Neural progenitor cell (in vitro differentiated cells): Measurements from ENCODE around the gene GSTA5. TPM values are rescaled to one million over a fixed set of nuclear protein-coding genes. Genes with fewer than 3 reads are reported as not detected.
"Not testable (repeated sequence)": the region's sequence is repeated elsewhere in the genome, so short reads cannot be mapped to it uniquely, and the experiment has no call there.

Experiments used
- DNase-seq: peaks from one replicate; pipeline ENCODE4 v3.0.0-alpha.2; 2016; ENCODE audit warnings: low spot score
- H2AFZ ChIP-seq: fragments of 200-600 bp; sonication (generic); replicated peaks from 2 replicates; pipeline ENCODE4 v1.6.1; 2016; ENCODE audit warnings: antibody characterized with exemption
- H3F3A ChIP-seq: fragments of 200-600 bp; sonication (generic); 2 replicates; pipeline ENCODE4 v1.6.1; 2016; ENCODE audit warnings: antibody characterized with exemption, low read depth
- H3K27ac ChIP-seq: fragments of 200-600 bp; sonication (generic); 2 replicates; pipeline ENCODE4 v1.5.1; 2016; ENCODE audit warnings: mild to moderate bottlenecking
- H3K27me3 ChIP-seq: fragments of 200-600 bp; sonication (generic); 2 replicates; pipeline ENCODE4 v1.6.1; 2016; ENCODE audit warnings: mild to moderate bottlenecking, moderate library complexity
- H3K36me3 ChIP-seq: fragments of 200-600 bp; sonication (generic); 2 replicates; pipeline ENCODE4 v1.5.1; 2016
- H3K4me1 ChIP-seq: fragments of 200-600 bp; sonication (generic); 2 replicates; pipeline ENCODE4 v1.6.1; 2016; ENCODE audit warnings: mixed run types
- H3K4me2 ChIP-seq: fragments of 200-600 bp; sonication (generic); 2 replicates; pipeline ENCODE4 v1.6.1; 2016
- H3K4me3 ChIP-seq: fragments of 200-600 bp; sonication (generic); 2 replicates; pipeline ENCODE4 v1.5.1; 2016
- H3K79me2 ChIP-seq: fragments of 200-600 bp; sonication (generic); 2 replicates; pipeline ENCODE4 v1.6.1; 2016; ENCODE audit warnings: low read depth
- H3K9ac ChIP-seq: fragments of 200-600 bp; sonication (generic); 2 replicates; pipeline ENCODE4 v1.6.1; 2016
- H3K9me3 ChIP-seq: fragments of 200-600 bp; sonication (generic); 2 replicates; pipeline ENCODE4 v1.5.1; 2016; ENCODE audit warnings: low read depth
- H4K20me1 ChIP-seq: fragments of 200-600 bp; sonication (generic); 2 replicates; pipeline ENCODE4 v1.6.1; 2016; ENCODE audit warnings: low read depth
- H3K27ac Mint-ChIP-seq: 3 replicates; pipeline ENCODE4 v1.8.0; 2021; ENCODE audit warnings: mixed read lengths
- H3K27me3 Mint-ChIP-seq: 2 replicates; pipeline ENCODE4 v1.8.0; 2022; ENCODE audit warnings: low read depth, mild to moderate bottlenecking, inconsistent platforms, moderate library complexity, mixed read lengths; ENCODE audit not compliant: insufficient read depth
- H3K36me3 Mint-ChIP-seq: 3 replicates; pipeline ENCODE4 v1.8.0; 2021; ENCODE audit warnings: mixed read lengths
- H3K4me1 Mint-ChIP-seq: 3 replicates; pipeline ENCODE4 v1.8.0; 2021; ENCODE audit warnings: mixed read lengths
- H3K4me3 Mint-ChIP-seq: 3 replicates; pipeline ENCODE4 v1.8.0; 2021; ENCODE audit warnings: mild to moderate bottlenecking, moderate library complexity, mixed read lengths
- H3K9me3 Mint-ChIP-seq: 3 replicates; pipeline ENCODE4 v1.8.0; 2020; ENCODE audit warnings: mixed read lengths
- CTCF ChIP-seq: fragments of 200-600 bp; sonication (generic); IDR thresholded peaks from 2 replicates; pipeline ENCODE4 v1.5.1; 2017; ENCODE audit warnings: antibody characterized with exemption, mild to moderate bottlenecking
- EZH2 ChIP-seq: fragments of 200-600 bp; sonication (generic); IDR thresholded peaks from 2 replicates; pipeline ENCODE4 v1.6.1; 2017; ENCODE audit warnings: antibody characterized with exemption, mild to moderate bottlenecking, moderate library complexity
- EZH2phosphoT487 ChIP-seq: fragments of 200-600 bp; sonication (generic); IDR thresholded peaks from 2 replicates; pipeline ENCODE4 v1.6.1; 2017; ENCODE audit warnings: antibody characterized with exemption
- total RNA-seq: library from RNA; depleted of rRNA; stranded (reverse); fragments of >200 nt; gene quantifications from 2 replicates; pipeline ENCODE4 v1.2.3, GENCODE V29; 2015; ENCODE audit warnings: low replicate concordance

GSTA5 gene
- total RNA-seq, 1 donor from 2014 or later: not detected

GRCh38 chr6:52790861-52791260 lies 49.8 kb downstream of the GSTA5 start:
- H3K4me3 Mint-ChIP-seq: no peak overlapping the region
- H3K4me2 ChIP-seq: no peak overlapping the region
- H3K27me3 ChIP-seq: no peaks in the 10 kb centered on the region
- H3K9me3 Mint-ChIP-seq: peaks cover 10% of the 10 kb centered on the region
- no peaks in the 10 kb centered on the region for H3K36me3 Mint-ChIP-seq
- TF ChIP-seq CTCF (no peak), EZH2 (no peak), EZH2phosphoT487 (no peak)
- DNase-seq: no peak
- no peak overlapping the region for H3K9ac ChIP-seq
- peaks cover under 1% of the 10 kb centered on the region for H3K27me3 Mint-ChIP-seq
- no peak overlapping the region for H2AFZ ChIP-seq
- H3K9me3 ChIP-seq: no peaks in the 10 kb centered on the region
- H3K4me3 ChIP-seq: no peak overlapping the region
- no peaks in the 10 kb centered on the region for H4K20me1 ChIP-seq
- H3K79me2 ChIP-seq: no peaks in the 10 kb centered on the region
- H3K27ac ChIP-seq: no peak overlapping the region
- H3K36me3 ChIP-seq: no peaks in the 10 kb centered on the region
- peak overlapping the region; percentile 69 for H3K27ac Mint-ChIP-seq
- no peaks in the 10 kb centered on the region for H3K4me1 ChIP-seq
- no peaks in the 10 kb centered on the region for H3F3A ChIP-seq
- no peaks in the 10 kb centered on the region for H3K4me1 Mint-ChIP-seq

- not testable (repeated sequence) for H3F3A ChIP-seq, H3K36me3 ChIP-seq, H3K36me3 Mint-ChIP-seq, DNase-seq, H3K4me3 ChIP-seq, H3K4me1 Mint-ChIP-seq, H3K9ac ChIP-seq, H4K20me1 ChIP-seq, H3K9me3 ChIP-seq, H3K9me3 Mint-ChIP-seq, H3K27ac ChIP-seq, H3K27me3 Mint-ChIP-seq, H3K79me2 ChIP-seq, H3K4me3 Mint-ChIP-seq, H2AFZ ChIP-seq, H3K4me1 ChIP-seq, H3K27me3 ChIP-seq, H3K4me2 ChIP-seq, H3K27ac Mint-ChIP-seq
Observed at GRCh38 chr6:52789658-52790057, 51.0 kb downstream of the GSTA5 start.

GRCh38 chr6:52788478-52788877 lies 52.1 kb downstream of the GSTA5 start:
- Histone ChIP-seq H3K36me3 (no peaks in the 10 kb centered on the region), H3K4me3 (no peak overlapping the region), H3K27ac (no peak overlapping the region), H3K79me2 (no peaks in the 10 kb centered on the region), H3F3A (no peaks in the 10 kb centered on the region), H3K9me3 (no peaks in the 10 kb centered on the region), H3K27me3 (no peaks in the 10 kb centered on the region), H3K4me2 (no peak overlapping the region), H3K4me1 (no peaks in the 10 kb centered on the region), H2AFZ (no peak overlapping the region), H3K9ac (no peak overlapping the region), H4K20me1 (no peaks in the 10 kb centered on the region)
- Mint-ChIP-seq H3K27ac (no peak overlapping the region), H3K27me3 (no peaks in the 10 kb centered on the region), H3K9me3 (peaks cover 10% of the 10 kb centered on the region), H3K4me3 (no peak overlapping the region), H3K4me1 (no peaks in the 10 kb centered on the region), H3K36me3 (no peaks in the 10 kb centered on the region)
- DNase-seq: no peak
- TF ChIP-seq CTCF: no peak
- no peak for TF ChIP-seq EZH2phosphoT487
- no peak for TF ChIP-seq EZH2

- TF ChIP-seq EZH2phosphoT487: no peak
- TF ChIP-seq EZH2: no peak
- TF ChIP-seq CTCF: no peak
- Histone ChIP-seq H3K9ac (no peak overlapping the region), H4K20me1 (no peaks in the 10 kb centered on the region), H3K4me1 (no peaks in the 10 kb centered on the region), H3K79me2 (no peaks in the 10 kb centered on the region), H3K4me3 (no peak overlapping the region), H3K9me3 (no peaks in the 10 kb centered on the region), H3K27ac (no peak overlapping the region), H2AFZ (no peak overlapping the region), H3K36me3 (no peaks in the 10 kb centered on the region), H3K4me2 (no peak overlapping the region), H3F3A (no peaks in the 10 kb centered on the region), H3K27me3 (no peaks in the 10 kb centered on the region)
- Mint-ChIP-seq H3K9me3 (peaks cover 6% of the 10 kb centered on the region), H3K27me3 (no peaks in the 10 kb centered on the region), H3K36me3 (no peaks in the 10 kb centered on the region), H3K27ac (no peak overlapping the region), H3K4me1 (no peaks in the 10 kb centered on the region), H3K4me3 (no peak overlapping the region)
- DNase-seq: no peak
Observed at GRCh38 chr6:52787917-52788316, 52.7 kb downstream of the GSTA5 start.
